ENCODE data around the gene USH2A.

GRCh38 chr1:216081445-216081844 lies 341.8 kb downstream of the USH2A start:
- no peak for TF ChIP-seq CTCF (IDR thresholded peaks at IDR 0.05)
- no peak for TF ChIP-seq USF1 (IDR thresholded peaks at IDR 0.05; ENCODE audit: borderline replicate concordance, low read depth)
- no peak for TF ChIP-seq EP300 (IDR thresholded peaks at IDR 0.05; ENCODE audit: borderline replicate concordance in 1 of 2, low read depth in 1 of 2, low read length in 1 of 2)
- TF ChIP-seq RAD21 (IDR thresholded peaks at IDR 0.05; ENCODE audit: low read length): no peak
- no peak for TF ChIP-seq FOSL2 (IDR thresholded peaks at IDR 0.05; ENCODE audit: borderline replicate concordance, low read depth)
